Gastroesophageal sphincter (tissue), 4 donors: ENCODE measurements around the gene RNASE11. TPM values are rescaled to one million over a fixed set of nuclear protein-coding genes. Genes with fewer than 3 reads are reported as not detected.

ENCODE experiments used
- ATAC-seq: fragments of 150-250 bp; one replicate; pipeline ENCODE4 v1.9.1; 2016; ENCODE audit warnings: mild to moderate bottlenecking, moderate library complexity
- H3K27ac ChIP-seq, 4 donors: fragments of 200-600 bp; sonication (generic) in 3 of 4; 1 replicate in 3 of 4; 2 replicates in 1 of 4; pipeline ENCODE4 v1.5.1; 2016 to 2019
- H3K27me3 ChIP-seq: fragments of 200-600 bp; sonication (generic); one replicate; pipeline ENCODE4 v1.5.1; 2019
- H3K36me3 ChIP-seq, 2 donors: fragments of 200-600 bp; sonication (generic); one replicate each; pipeline ENCODE4 v1.5.1; 2019; ENCODE audit warnings: control low read depth in 1 of 2
- H3K4me1 ChIP-seq, 3 donors: fragments of 200-600 bp; sonication (generic); 1 replicate in 2 of 3; 2 replicates in 1 of 3; pipeline ENCODE4 v1.5.1; 2016 to 2019; ENCODE audit warnings: control low read depth in 2 of 3
- H3K4me3 ChIP-seq, 2 donors: fragments of 200-600 bp; sonication (generic); one replicate each; pipeline ENCODE4 v1.5.1; 2019; ENCODE audit warnings: mild to moderate bottlenecking in 1 of 2, moderate library complexity in 1 of 2
- H3K9me3 ChIP-seq, 3 donors: fragments of 200-600 bp; sonication (generic); one replicate each; pipeline ENCODE4 v1.5.1; 2017 to 2019; ENCODE audit warnings: control low read depth in 2 of 3
- EP300 ChIP-seq: sonication (generic); formaldehyde crosslinking; IDR thresholded peaks from one replicate; pipeline ENCODE4 v1.6.1; 2017; ENCODE audit warnings: antibody characterized with exemption, mild to moderate bottlenecking
- POLR2A ChIP-seq, 2 donors: fragments of 450-650 bp; IDR thresholded peaks; one replicate each; pipeline ENCODE4 v1.6.1; 2017; ENCODE audit warnings: antibody characterized with exemption in 2 of 2, mild to moderate bottlenecking in 2 of 2, moderate library complexity in 1 of 2
- POLR2AphosphoS5 ChIP-seq: sonication (generic); formaldehyde crosslinking; IDR thresholded peaks from one replicate; pipeline ENCODE4 v1.6.1; 2017; ENCODE audit warnings: antibody characterized with exemption
- WGBS, 2 donors: methylation state at CpG; one replicate each; pipeline ENCODE4 v1.1.5; 2018; ENCODE audit warnings: low coverage in 1 of 2; 5-methylcytosine and 5-hydroxymethylcytosine counted together
- total RNA-seq, 4 donors: library from RNA; depleted of rRNA; stranded (reverse); fragments of >200 nt; gene quantifications; one replicate each; pipeline ENCODE4 v1.1.0, GENCODE V29; 2016
- TF ChIP-seq, protein P1 (sequence below), 4 experiments: fragments of 200-600 bp in 2 of 4; fragments of 450-650 bp in 2 of 4; sonication (generic) in 1 of 4; IDR thresholded peaks; one replicate each; pipeline ENCODE4 v1.5.1; 2017 to 2019; ENCODE audit warnings: antibody characterized with exemption in 4 of 4, mild to moderate bottlenecking in 2 of 4, moderate library complexity in 2 of 4

RNASE11 gene
- total RNA-seq, 4 donors from 2014 or later: not detected

DNA sequence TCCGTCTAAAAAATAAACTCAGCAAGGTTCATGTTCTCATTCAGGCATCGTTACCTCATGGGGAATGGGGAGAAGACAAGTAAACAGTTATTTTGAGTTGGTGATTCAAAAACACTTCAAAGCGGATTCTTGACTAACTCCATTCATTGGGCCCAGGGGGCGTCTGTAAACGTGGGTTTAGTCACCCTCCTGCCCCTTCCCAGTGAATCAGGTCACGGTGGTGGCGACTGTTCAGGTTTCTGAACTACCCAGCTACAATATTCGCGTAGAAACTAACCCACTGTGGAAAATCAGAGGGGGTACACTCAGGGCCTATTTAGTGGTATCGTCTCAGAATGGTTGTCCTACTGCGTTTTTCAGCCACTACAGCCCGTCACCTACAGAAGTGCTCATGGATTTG is 38.5 kb upstream of the RNASE11 start:
- ATAC-seq: no peak
- peaks cover 31% of the 10 kb centered on the region for H3K27me3 ChIP-seq
- peaks cover 0 to 10% (median 0%) of the 10 kb centered on the region in 3 donors for H3K9me3 ChIP-seq
- H3K4me3 ChIP-seq: peak overlapping the region in 1 of 2 donors; percentile 42
- WGBS, 2 donors: 17 to 30% methylated on average over 11 to 12 of the region's 12 CpGs
- TF ChIP-seq EP300 (no peak), POLR2A (IDR thresholded peaks at IDR 0.05) (no peak), POLR2AphosphoS5 (no peak)
- TF ChIP-seq, protein P1, sequence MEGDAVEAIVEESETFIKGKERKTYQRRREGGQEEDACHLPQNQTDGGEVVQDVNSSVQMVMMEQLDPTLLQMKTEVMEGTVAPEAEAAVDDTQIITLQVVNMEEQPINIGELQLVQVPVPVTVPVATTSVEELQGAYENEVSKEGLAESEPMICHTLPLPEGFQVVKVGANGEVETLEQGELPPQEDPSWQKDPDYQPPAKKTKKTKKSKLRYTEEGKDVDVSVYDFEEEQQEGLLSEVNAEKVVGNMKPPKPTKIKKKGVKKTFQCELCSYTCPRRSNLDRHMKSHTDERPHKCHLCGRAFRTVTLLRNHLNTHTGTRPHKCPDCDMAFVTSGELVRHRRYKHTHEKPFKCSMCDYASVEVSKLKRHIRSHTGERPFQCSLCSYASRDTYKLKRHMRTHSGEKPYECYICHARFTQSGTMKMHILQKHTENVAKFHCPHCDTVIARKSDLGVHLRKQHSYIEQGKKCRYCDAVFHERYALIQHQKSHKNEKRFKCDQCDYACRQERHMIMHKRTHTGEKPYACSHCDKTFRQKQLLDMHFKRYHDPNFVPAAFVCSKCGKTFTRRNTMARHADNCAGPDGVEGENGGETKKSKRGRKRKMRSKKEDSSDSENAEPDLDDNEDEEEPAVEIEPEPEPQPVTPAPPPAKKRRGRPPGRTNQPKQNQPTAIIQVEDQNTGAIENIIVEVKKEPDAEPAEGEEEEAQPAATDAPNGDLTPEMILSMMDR (IDR thresholded peaks at IDR 0.05): no peak
- no peak overlapping the region for H3K27ac ChIP-seq
- H3K4me1 ChIP-seq: peaks cover 0 to 52% (median 3%) of the 10 kb centered on the region in 3 donors
- H3K36me3 ChIP-seq: no peaks in the 10 kb centered on the region

DNA sequence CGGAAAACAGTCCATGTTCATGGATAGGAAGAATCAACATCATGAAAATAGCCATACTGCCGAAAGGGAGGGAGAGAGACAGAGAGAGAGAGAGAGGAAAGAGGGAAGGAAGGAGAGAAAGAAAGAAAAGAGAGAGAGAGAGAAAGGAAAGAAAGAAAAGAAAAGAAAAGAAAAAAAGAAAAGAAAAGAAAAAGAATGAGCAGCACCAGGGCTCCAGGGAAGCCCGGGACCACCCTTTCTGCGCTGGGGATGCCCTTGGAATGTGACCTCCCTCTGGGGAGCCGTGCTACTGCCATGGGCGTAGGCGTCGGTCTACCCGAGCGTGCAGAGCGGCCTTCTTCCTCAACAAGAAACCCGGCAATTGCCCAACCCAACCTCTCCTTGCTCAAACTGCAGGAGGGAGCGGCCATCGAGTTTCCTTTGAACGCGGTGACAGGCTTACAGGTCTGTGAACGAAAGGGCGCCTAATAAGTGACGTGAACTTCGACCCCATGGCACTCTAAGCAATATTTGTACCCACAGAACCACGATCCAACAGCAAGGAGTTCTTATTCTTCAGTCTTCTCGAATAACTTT is 36.8 kb upstream of the RNASE11 start:
- TF ChIP-seq, protein P1 (IDR thresholded peaks at IDR 0.05): no peak
- TF ChIP-seq POLR2AphosphoS5: no peak
- no peak for TF ChIP-seq POLR2A (IDR thresholded peaks at IDR 0.05)
- TF ChIP-seq EP300: no peak
- no peaks in the 10 kb centered on the region for H3K36me3 ChIP-seq
- peaks cover 0 to 10% (median 0%) of the 10 kb centered on the region in 3 donors for H3K9me3 ChIP-seq
- H3K27ac ChIP-seq: peak overlapping the region in 2 of 4 donors; percentile 6 to 9
- H3K4me3 ChIP-seq: peak overlapping the region; percentile 29 to 42
- peak; percentile 61 for ATAC-seq
- peaks cover 0 to 40% (median 0%) of the 10 kb centered on the region in 3 donors for H3K4me1 ChIP-seq
- H3K27me3 ChIP-seq: peaks cover 28% of the 10 kb centered on the region
- WGBS, 2 donors: 12 to 14% methylated on average over 10 to 13 of the region's 22 CpGs

DNA sequence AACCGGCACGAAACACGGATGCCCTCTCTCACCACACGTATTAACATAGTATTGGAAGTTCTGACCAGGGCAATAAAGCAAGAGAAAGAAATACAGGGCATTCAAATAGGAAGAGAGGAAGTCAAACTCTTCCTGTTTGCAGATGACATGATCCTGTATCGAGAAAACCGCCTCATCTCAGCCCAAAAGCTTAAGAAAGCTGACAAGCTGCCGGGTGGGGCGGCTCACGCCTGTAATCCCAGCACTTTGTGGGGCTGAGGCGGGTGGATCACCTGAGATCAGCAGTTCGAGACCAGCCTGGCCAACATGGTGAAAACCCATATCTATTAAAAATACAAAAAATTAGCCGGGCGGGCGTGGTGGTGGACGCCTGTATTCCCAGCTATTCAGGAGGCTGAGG is 36.0 kb upstream of the RNASE11 start:
- H3K4me3 ChIP-seq: no peak overlapping the region
- H3K27ac ChIP-seq: no peak overlapping the region
- H3K9me3 ChIP-seq: peaks cover 0 to 10% (median 0%) of the 10 kb centered on the region in 3 donors
- 37 to 38% methylated on average over 8 to 14 of the region's 15 CpGs for WGBS, 2 donors
- H3K27me3 ChIP-seq: peaks cover 24% of the 10 kb centered on the region
- H3K4me1 ChIP-seq: peaks cover 0 to 40% (median 0%) of the 10 kb centered on the region in 3 donors
- no peaks in the 10 kb centered on the region for H3K36me3 ChIP-seq
- TF ChIP-seq POLR2A (IDR thresholded peaks at IDR 0.05) (no peak), EP300 (no peak), POLR2AphosphoS5 (no peak)
- TF ChIP-seq, protein P1 (IDR thresholded peaks at IDR 0.05): no peak
- no peak for ATAC-seq

DNA sequence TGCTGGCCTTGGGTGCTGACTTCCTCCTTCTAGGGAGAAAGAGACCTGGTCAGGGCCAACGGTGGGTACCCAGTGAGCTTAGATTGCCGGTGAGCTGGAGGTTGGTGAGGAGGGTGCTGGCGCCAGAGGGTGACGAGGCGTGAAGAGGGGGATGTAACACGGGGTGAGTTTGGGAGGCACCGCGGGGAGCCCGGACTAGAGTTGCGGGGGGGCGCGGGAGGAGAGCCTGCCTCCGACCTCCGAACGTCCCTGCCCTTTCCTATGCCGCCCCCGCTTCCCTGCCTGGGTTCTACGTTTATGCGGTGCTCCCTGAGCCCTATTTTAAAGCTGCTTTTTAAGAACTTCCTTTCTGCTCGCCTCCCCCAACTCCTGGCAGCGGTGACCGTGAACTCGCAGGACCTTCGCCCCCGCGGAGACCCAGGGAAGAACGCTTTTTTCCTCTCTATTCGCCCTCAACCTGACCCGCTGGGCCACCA is 35.1 kb upstream of the RNASE11 start:
- H3K36me3 ChIP-seq: no peaks in the 10 kb centered on the region
- H3K4me1 ChIP-seq: peaks cover 0 to 37% (median 0%) of the 10 kb centered on the region in 3 donors
- peaks cover 15% of the 10 kb centered on the region for H3K27me3 ChIP-seq
- H3K9me3 ChIP-seq: peaks cover 0 to 10% (median 0%) of the 10 kb centered on the region in 3 donors
- TF ChIP-seq EP300: no peak
- no peak for TF ChIP-seq POLR2AphosphoS5
- no peak for TF ChIP-seq POLR2A (IDR thresholded peaks at IDR 0.05)
- TF ChIP-seq, protein P1 (IDR thresholded peaks at IDR 0.05): no peak
- 5 to 19% methylated on average over 4 of the region's 29 CpGs for WGBS, 2 donors
- H3K27ac ChIP-seq: no peak overlapping the region
- ATAC-seq: no peak
- peak overlapping the region in 1 of 2 donors; percentile 19 for H3K4me3 ChIP-seq
